Stomach (tissue), 9 donors: ENCODE data around the gene RAB41. TPM values are rescaled to one million over a fixed set of nuclear protein-coding genes. Genes with fewer than 3 reads are reported as not detected.

Source experiments
- DNase-seq, 2 donors: peaks; one replicate each; pipeline versions ENCODE4 v3.0.0 to v3.0.0-alpha.2; 2013 to 2019
- H3K27ac ChIP-seq, 5 donors: fragments of 200-600 bp in 4 of 5; sonication (generic) in 4 of 5; one replicate each; pipeline ENCODE4 v1.5.1; 2013 to 2019; ENCODE audit warnings: mild to moderate bottlenecking in 1 of 5, moderate library complexity in 1 of 5
- H3K27me3 ChIP-seq, 3 donors: fragments of 200-600 bp; sonication (generic); one replicate each; pipeline ENCODE4 v1.5.1; 2017 to 2019; ENCODE audit warnings: mixed run types in 1 of 3
- H3K36me3 ChIP-seq, 4 donors: fragments of 200-600 bp; sonication (generic); 1 replicate in 3 of 4; 2 replicates in 1 of 4; pipeline ENCODE4 v1.5.1; 2016 to 2019
- H3K4me1 ChIP-seq, 4 donors: fragments of 200-600 bp; sonication (generic); one replicate each; pipeline ENCODE4 v1.5.1; 2016 to 2019
- H3K4me3 ChIP-seq, 4 donors: fragments of 200-600 bp; sonication (generic) in 3 of 4; one replicate each; pipeline ENCODE4 v1.5.1; 2016 to 2019; ENCODE audit warnings: mild to moderate bottlenecking in 1 of 4
- H3K9me3 ChIP-seq, 4 donors: fragments of 200-600 bp; sonication (generic); one replicate each; pipeline ENCODE4 v1.5.1; 2016 to 2019
- EP300 ChIP-seq: sonication (generic); formaldehyde crosslinking; IDR thresholded peaks from one replicate; pipeline ENCODE4 v1.6.1; 2017; ENCODE audit warnings: antibody characterized with exemption
- POLR2A ChIP-seq, 4 donors: fragments of 450-650 bp; IDR thresholded peaks; one replicate each; pipeline ENCODE4 v1.6.1; 2016; ENCODE audit warnings: antibody characterized with exemption in 4 of 4, control low read depth in 2 of 4, mild to moderate bottlenecking in 1 of 4, moderate library complexity in 1 of 4
- POLR2AphosphoS5 ChIP-seq, 3 donors: sonication (generic); formaldehyde crosslinking; IDR thresholded peaks; one replicate each; pipeline ENCODE4 v1.6.1; 2016; ENCODE audit warnings: antibody characterized with exemption in 3 of 3
- WGBS, 5 donors: extraction: QIAGEN DNeasy Blood & Tissue Kit in 3 of 5; methylation state at CpG; one replicate each; pipeline versions ENCODE4 v1.1.5 to v1.1.7; 2013 to 2018; 5-methylcytosine and 5-hydroxymethylcytosine counted together
- intact Hi-C: fragments of 100-400 bp; cut with DNase I; formaldehyde crosslinking; loops from one replicate; pipeline ENCODE4 v1.15.1; 2023; ENCODE audit warnings: low total_unique reads
- polyA plus RNA-seq, 3 donors: library from polyadenylated mRNA; stranded (reverse); fragments of 200-250 nt; gene quantifications; one replicate each; pipeline ENCODE4 v1.2.3, GENCODE V29; 2013
- small RNA-seq, 4 donors: library from RNA; depleted of rRNA; stranded (forward); fragments of <200 nt; gene quantifications; one replicate each; pipeline ENCODE3, GENCODE V24; 2016
- total RNA-seq, 5 donors: library from RNA; depleted of rRNA; stranded (reverse); fragments of >200 nt; gene quantifications; one replicate each; pipeline versions ENCODE4 v1.1.0 to v1.2.3, GENCODE V29; 2014 to 2016
- TF ChIP-seq, protein P1 (sequence below), 7 experiments: fragments of 450-650 bp in 4 of 7; fragments of 200-600 bp in 3 of 7; sonication (generic) in 3 of 7; IDR thresholded peaks; one replicate each; pipeline ENCODE4 v1.5.1; 2016 to 2019; ENCODE audit warnings: antibody characterized with exemption in 7 of 7, control low read depth in 2 of 7, mild to moderate bottlenecking in 1 of 7
- donor health status: healthy with polysubstance abuse.
- donor health status: Bipolar disorder and iron deficiency.
- donor health status: healthy.

Gene RAB41
- total and polyA plus RNA-seq, 8 donors = not detected

DNA sequence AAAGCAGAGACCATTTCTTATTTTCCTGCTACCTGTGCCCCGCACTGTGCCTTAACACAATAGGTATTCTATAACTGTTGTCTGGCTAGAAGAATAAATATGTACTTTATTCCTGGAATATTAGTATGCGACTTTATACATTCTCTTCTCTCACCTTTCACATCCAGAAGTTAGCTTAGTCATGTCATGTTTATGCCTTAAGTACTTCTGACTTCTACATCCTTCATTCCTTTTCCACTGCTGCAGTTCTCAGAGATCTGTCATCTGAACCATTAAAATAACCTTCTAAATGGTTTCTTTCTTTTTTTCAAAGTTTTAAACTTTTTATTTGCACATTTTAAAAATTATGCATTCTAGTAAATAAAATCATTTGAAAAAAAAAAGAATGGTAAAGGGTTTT lies 42.4 kb downstream of the RAB41 start:
- 73 to 88% (median 83%) methylated on average over 2 of the region's 2 CpGs for WGBS, 5 donors
- H3K4me1 ChIP-seq = no peaks in the 10 kb centered on the region

DNA sequence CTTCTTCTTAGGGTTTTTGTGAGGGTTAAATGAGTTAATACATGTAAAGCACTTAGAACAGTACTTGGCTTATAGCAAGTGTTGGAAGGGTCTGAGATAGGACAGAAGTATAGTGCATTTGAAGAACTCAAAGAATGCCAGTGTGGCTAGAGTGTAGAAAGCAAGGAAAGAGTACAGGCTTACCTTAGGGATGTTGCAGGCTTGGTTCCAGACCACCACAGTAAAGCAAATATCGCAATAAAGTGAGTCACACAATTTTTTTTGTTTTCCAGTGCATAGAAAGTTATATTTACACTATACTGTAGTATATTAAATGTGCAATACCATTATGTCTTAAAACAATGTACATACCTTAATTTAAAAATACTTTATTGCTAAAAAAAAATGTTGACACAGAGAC lies 49.2 kb downstream of the RAB41 start:
- TF ChIP-seq POLR2A (IDR thresholded peaks at IDR 0.05) = no peak
- TF ChIP-seq, protein P1, sequence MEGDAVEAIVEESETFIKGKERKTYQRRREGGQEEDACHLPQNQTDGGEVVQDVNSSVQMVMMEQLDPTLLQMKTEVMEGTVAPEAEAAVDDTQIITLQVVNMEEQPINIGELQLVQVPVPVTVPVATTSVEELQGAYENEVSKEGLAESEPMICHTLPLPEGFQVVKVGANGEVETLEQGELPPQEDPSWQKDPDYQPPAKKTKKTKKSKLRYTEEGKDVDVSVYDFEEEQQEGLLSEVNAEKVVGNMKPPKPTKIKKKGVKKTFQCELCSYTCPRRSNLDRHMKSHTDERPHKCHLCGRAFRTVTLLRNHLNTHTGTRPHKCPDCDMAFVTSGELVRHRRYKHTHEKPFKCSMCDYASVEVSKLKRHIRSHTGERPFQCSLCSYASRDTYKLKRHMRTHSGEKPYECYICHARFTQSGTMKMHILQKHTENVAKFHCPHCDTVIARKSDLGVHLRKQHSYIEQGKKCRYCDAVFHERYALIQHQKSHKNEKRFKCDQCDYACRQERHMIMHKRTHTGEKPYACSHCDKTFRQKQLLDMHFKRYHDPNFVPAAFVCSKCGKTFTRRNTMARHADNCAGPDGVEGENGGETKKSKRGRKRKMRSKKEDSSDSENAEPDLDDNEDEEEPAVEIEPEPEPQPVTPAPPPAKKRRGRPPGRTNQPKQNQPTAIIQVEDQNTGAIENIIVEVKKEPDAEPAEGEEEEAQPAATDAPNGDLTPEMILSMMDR (IDR thresholded peaks at IDR 0.05) = no peak
- TF ChIP-seq EP300 = no peak
- TF ChIP-seq POLR2AphosphoS5 (IDR thresholded peaks at IDR 0.05) = no peak
- intact Hi-C loops = no loop called here
- H3K36me3 ChIP-seq = no peaks in the 10 kb centered on the region
- H3K4me1 ChIP-seq = no peaks in the 10 kb centered on the region
- H3K9me3 ChIP-seq = no peaks in the 10 kb centered on the region
- WGBS, 5 donors = 42 to 100% (median 91%) methylated on average over 1 of the region's 1 CpG
- H3K27me3 ChIP-seq = no peaks in the 10 kb centered on the region
- H3K4me3 ChIP-seq = no peak overlapping the region
- no peak overlapping the region for H3K27ac ChIP-seq
- no peak for DNase-seq

More for the DNA sequence above, 42.4 kb downstream of the RAB41 start:
- H3K9me3 ChIP-seq = no peaks in the 10 kb centered on the region
- intact Hi-C loops = no loop called here
- TF ChIP-seq EP300 = no peak
- no peak for TF ChIP-seq POLR2AphosphoS5 (IDR thresholded peaks at IDR 0.05)
- TF ChIP-seq, protein P1 (IDR thresholded peaks at IDR 0.05) = no peak
- H3K36me3 ChIP-seq = no peaks in the 10 kb centered on the region
- no peak for DNase-seq
- peaks cover 0 to 3% (median 0%) of the 10 kb centered on the region in 3 donors for H3K27me3 ChIP-seq
- no peak overlapping the region for H3K27ac ChIP-seq
- no peak overlapping the region for H3K4me3 ChIP-seq

DNA sequence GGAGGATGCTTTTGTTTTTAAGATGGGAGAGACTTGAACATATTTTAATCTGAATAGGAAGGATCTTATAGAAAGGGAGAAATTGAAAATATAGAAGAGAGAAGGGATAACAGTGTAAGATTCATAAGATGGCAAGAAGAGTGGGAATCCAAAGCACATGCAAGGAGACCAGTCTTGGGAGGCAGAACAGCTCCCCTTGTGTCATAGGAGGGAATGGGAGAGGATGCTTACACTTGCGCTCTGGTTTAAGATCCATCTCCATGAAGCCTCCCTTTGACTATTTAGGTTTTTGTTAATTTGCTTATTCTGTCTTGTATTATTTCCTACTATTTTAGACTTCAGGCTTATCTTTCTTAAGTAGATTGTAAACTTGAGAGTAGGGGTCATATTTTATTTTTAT lies 50.6 kb downstream of the RAB41 start:
- TF ChIP-seq POLR2AphosphoS5 (IDR thresholded peaks at IDR 0.05) = no peak
- TF ChIP-seq, protein P1 (IDR thresholded peaks at IDR 0.05) = no peak
- H3K4me3 ChIP-seq = no peak overlapping the region
- H3K27me3 ChIP-seq = no peaks in the 10 kb centered on the region
- no peak for DNase-seq
- H3K9me3 ChIP-seq = no peaks in the 10 kb centered on the region
- H3K27ac ChIP-seq = no peak overlapping the region
- no peaks in the 10 kb centered on the region for H3K36me3 ChIP-seq
- 89 to 100% (median 100%) methylated on average over 1 of the region's 1 CpG for whole genome bisulfite sequencing, 5 donors
- intact Hi-C loops = no loop called here
- no peaks in the 10 kb centered on the region for H3K4me1 ChIP-seq

Small RNA genes within 50 kb of the gene (small RNA-seq; reads per million reads assigned to genes)
- 0 to 0.14 (median 0) reads per million in 4 donors for gene RNA5SP507

Other genes starting within 250 kb of the RAB41 start
- gene AWAT2, start 232.2 kb upstream of the RAB41 start, total RNA-seq = not detected
- gene AWAT2, start 232.2 kb upstream of the RAB41 start, polyA plus RNA-seq = not detected
- gene OTUD6A, start 219.7 kb upstream of the RAB41 start, total RNA-seq = not detected
- gene OTUD6A, start 219.7 kb upstream of the RAB41 start, polyA plus RNA-seq = not detected
- 10 to 100 TPM; 24.6 to 77.6 (median 55.4) TPM for gene IGBP1, start 148.7 kb upstream of the RAB41 start, total RNA-seq
- 100 to 1,000 TPM in 1 of 3 donors, 10 to 100 TPM in 2; 71.5 to 130 (median 73.3) TPM for gene IGBP1, start 148.7 kb upstream of the RAB41 start, polyA plus RNA-seq
- not detected for gene DGAT2L6, start 104.7 kb upstream of the RAB41 start, total RNA-seq
- not detected for gene DGAT2L6, start 104.7 kb upstream of the RAB41 start, polyA plus RNA-seq
- not detected for gene AWAT1, start 47.5 kb upstream of the RAB41 start, total RNA-seq
- gene AWAT1, start 47.5 kb upstream of the RAB41 start, polyA plus RNA-seq = not detected
- under 1 TPM in 2 of 5 donors, not detected in 3; 0.73 to 0.89 TPM for gene P2RY4, start 22.0 kb upstream of the RAB41 start, total RNA-seq
- gene P2RY4, start 22.0 kb upstream of the RAB41 start, polyA plus RNA-seq = not detected
- not detected for gene ARR3, start 13.8 kb upstream of the RAB41 start, total RNA-seq
- gene ARR3, start 13.8 kb upstream of the RAB41 start, polyA plus RNA-seq = not detected
- 100 to 1,000 TPM in 1 of 5 donors, 10 to 100 TPM in 2, 1 to 10 TPM in 2; 2.3 to 172 (median 27.4) TPM for gene PDZD11, start 7.8 kb downstream of the RAB41 start, total RNA-seq
- gene PDZD11, start 7.8 kb downstream of the RAB41 start, polyA plus RNA-seq = 10 to 100 TPM; 53.4 to 75.8 (median 58.3) TPM
- gene KIF4A, start 7.9 kb downstream of the RAB41 start, total RNA-seq = 10 to 100 TPM in 2 of 5 donors, 1 to 10 TPM in 2, not detected in 1; 2.0 to 26.9 (median 8.5) TPM
- gene KIF4A, start 7.9 kb downstream of the RAB41 start, polyA plus RNA-seq = 1 to 10 TPM in 2 of 3 donors, under 1 TPM in 1; 0.31 to 1.8 (median 1.2) TPM
- gene GDPD2, start 141.1 kb downstream of the RAB41 start, total RNA-seq = 10 to 100 TPM in 1 of 5 donors, 1 to 10 TPM in 1, not detected in 3; 1.3 to 18.2 TPM
- under 1 TPM in 1 of 3 donors, not detected in 2; 0.18 TPM for gene GDPD2, start 141.1 kb downstream of the RAB41 start, polyA plus RNA-seq
- gene DLG3, start 162.7 kb downstream of the RAB41 start, total RNA-seq = 10 to 100 TPM; 11.7 to 44.8 (median 24.3) TPM
- gene DLG3, start 162.7 kb downstream of the RAB41 start, polyA plus RNA-seq = 10 to 100 TPM; 15.9 to 25.1 (median 17.7) TPM